SU-DHL-6 (cell line): ENCODE measurements around the gene CNTN1.

Experiments
- CTCF ChIP-seq: fragments of 200-600 bp; sonication (generic); IDR thresholded peaks from one replicate; pipeline ENCODE4 v1.5.1; 2017; ENCODE audit warnings: antibody characterized with exemption, mild to moderate bottlenecking, low read length, moderate library complexity; ENCODE audit not compliant: insufficient read depth, poor library complexity, severe bottlenecking
- EZH2phosphoT487 ChIP-seq: fragments of 200-600 bp; sonication (generic), shearing (Covaris generic); conservative IDR thresholded peaks from 2 replicates; pipeline ENCODE4 v1.6.1; 2018; ENCODE audit warnings: mild to moderate bottlenecking, antibody characterized with exemption, low read length, moderate library complexity, mixed read lengths

GRCh38 chr12:40907115-40907527, 214.9 kb downstream of the CNTN1 start:
- TF ChIP-seq CTCF: no peak
- TF ChIP-seq EZH2phosphoT487: no peak
